Renal cortex interstitium (tissue), 3 donors: ENCODE measurements around the gene C6. TPM values are rescaled to one million over a fixed set of nuclear protein-coding genes. Genes with fewer than 3 reads are reported as not detected.

ENCODE experiments used
- polyA plus RNA-seq, 3 donors: library from polyadenylated mRNA; unstranded; fragments of 120-200 nt; gene quantifications; one replicate each; pipeline ENCODE4 v1.2.1, GENCODE V29; 2013; ENCODE audit not compliant: insufficient read length in 3 of 3

The C6 gene
- polyA plus RNA-seq, 3 donors, result 1.2 to 3.3 (median 1.5) TPM

Other genes starting within 250 kb of the C6 start
- not detected for gene MROH2B, start 142.2 kb downstream of the C6 start, polyA plus RNA-seq